Measurements from ENCODE around the gene IL17D. TPM values are rescaled to one million over a fixed set of nuclear protein-coding genes. Genes with fewer than 3 reads are reported as not detected.

IL17D gene
- total RNA-seq, 1 donor from 2014 or later = 5.4 TPM

- DNase-seq (ENCODE audit: low spot score in 2 of 2, unreplicated experiment in 2 of 2) = no peak
- Mint-ChIP-seq H3K4me3 (no peak overlapping the region), H3K9me3 (no peaks in the 10 kb centered on the region), H3K27ac (no peak overlapping the region), H3K4me1 (peaks cover 9% of the 10 kb centered on the region), H3K27me3 (ENCODE audit: low read depth) (no peaks in the 10 kb centered on the region), H3K36me3 (no peaks in the 10 kb centered on the region)
- no peak for TF ChIP-seq CTCF (IDR thresholded peaks at IDR 0.05; ENCODE audit: unreplicated experiment)
Measured at GRCh38 chr13:20691616-20692015, 11.9 kb upstream of the IL17D start.

DNA sequence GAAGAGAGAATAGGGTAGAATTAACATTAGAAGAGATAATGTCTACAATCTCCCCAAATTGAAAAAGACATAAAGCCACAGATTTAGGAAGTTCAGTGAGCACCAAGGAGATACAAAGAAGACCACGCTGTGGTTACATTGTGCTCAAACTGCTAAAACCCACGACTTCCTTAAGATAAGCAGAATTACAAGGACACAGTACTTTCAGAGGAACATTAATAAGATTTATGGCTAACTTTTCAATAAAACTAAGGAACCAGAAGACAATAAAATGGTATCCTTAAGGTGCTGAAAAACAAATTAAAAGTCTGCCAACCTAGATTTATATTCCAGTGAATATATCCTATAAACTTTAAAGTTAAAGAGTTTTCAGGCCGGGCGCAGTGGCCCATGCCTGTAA lies 7.4 kb upstream of the IL17D start:
- Mint-ChIP-seq H3K9me3 (no peaks in the 10 kb centered on the region), H3K27me3 (ENCODE audit: low read depth) (no peaks in the 10 kb centered on the region), H3K36me3 (no peaks in the 10 kb centered on the region), H3K27ac (no peak overlapping the region), H3K4me1 (peaks cover 8% of the 10 kb centered on the region), H3K4me3 (no peak overlapping the region)
- no peak for TF ChIP-seq CTCF (IDR thresholded peaks at IDR 0.05; ENCODE audit: unreplicated experiment)
- DNase-seq (ENCODE audit: low spot score in 2 of 2, unreplicated experiment in 2 of 2) = no peak

- Mint-ChIP-seq H3K9me3 (no peaks in the 10 kb centered on the region), H3K27ac (no peak overlapping the region), H3K27me3 (ENCODE audit: low read depth) (peaks cover under 1% of the 10 kb centered on the region), H3K36me3 (no peaks in the 10 kb centered on the region), H3K4me1 (peaks cover 25% of the 10 kb centered on the region), H3K4me3 (no peak overlapping the region)
- no peak for TF ChIP-seq CTCF (IDR thresholded peaks at IDR 0.05; ENCODE audit: unreplicated experiment)
- DNase-seq (ENCODE audit: low spot score in 2 of 2, unreplicated experiment in 2 of 2) = no peak
Measured at GRCh38 chr13:20699715-20700114, 3.8 kb upstream of the IL17D start.

- Mint-ChIP-seq H3K27me3 (ENCODE audit: low read depth) (peaks cover 4% of the 10 kb centered on the region), H3K27ac (no peak overlapping the region), H3K36me3 (no peaks in the 10 kb centered on the region), H3K4me3 (no peak overlapping the region), H3K4me1 (peaks cover 25% of the 10 kb centered on the region), H3K9me3 (no peaks in the 10 kb centered on the region)
- no peak for DNase-seq (ENCODE audit: low spot score in 2 of 2, unreplicated experiment in 2 of 2)
- no peak for TF ChIP-seq CTCF (IDR thresholded peaks at IDR 0.05; ENCODE audit: unreplicated experiment)
Measured at GRCh38 chr13:20700288-20700687, 3.2 kb upstream of the IL17D start.

DNA sequence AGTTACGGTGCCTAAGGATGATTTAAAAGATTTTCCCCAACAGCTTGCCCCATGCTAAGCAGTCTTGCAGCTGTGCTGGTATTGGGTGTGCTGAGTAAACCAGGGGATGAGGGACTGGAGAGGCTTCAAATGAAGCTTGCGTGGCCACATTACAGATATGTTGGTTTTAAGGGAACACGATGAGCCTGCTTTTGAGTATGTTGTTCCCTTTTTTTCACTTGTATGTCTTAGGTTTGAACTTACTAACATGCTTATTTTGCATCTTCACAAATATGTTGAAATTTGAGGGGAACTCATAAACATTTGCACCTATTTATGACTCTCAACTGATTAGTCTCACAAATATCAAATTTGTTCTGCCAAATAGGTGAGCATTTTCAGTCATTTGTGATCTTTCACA lies 2.0 kb upstream of the IL17D start:
- Mint-ChIP-seq H3K9me3 (no peaks in the 10 kb centered on the region), H3K27ac (no peak overlapping the region), H3K4me3 (no peak overlapping the region), H3K36me3 (no peaks in the 10 kb centered on the region), H3K4me1 (peaks cover 25% of the 10 kb centered on the region), H3K27me3 (ENCODE audit: low read depth) (peaks cover 4% of the 10 kb centered on the region)
- TF ChIP-seq CTCF (IDR thresholded peaks at IDR 0.05; ENCODE audit: unreplicated experiment) = no peak
- DNase-seq (ENCODE audit: low spot score in 2 of 2, unreplicated experiment in 2 of 2) = no peak

- no peak for TF ChIP-seq CTCF (IDR thresholded peaks at IDR 0.05; ENCODE audit: unreplicated experiment)
- DNase-seq (ENCODE audit: low spot score in 2 of 2, unreplicated experiment in 2 of 2) = no peak
- Mint-ChIP-seq H3K9me3 (no peaks in the 10 kb centered on the region), H3K27me3 (ENCODE audit: low read depth) (peaks cover 4% of the 10 kb centered on the region), H3K36me3 (no peaks in the 10 kb centered on the region), H3K4me3 (peak overlapping the region; percentile 92), H3K27ac (no peak overlapping the region), H3K4me1 (peaks cover 25% of the 10 kb centered on the region)
Measured at GRCh38 chr13:20702530-20702914, 977 bp upstream of the IL17D start.
